Cardiac muscle cell (in vitro differentiated cells and primary cell): ENCODE data around the gene LSM2. TPM values are rescaled to one million over a fixed set of nuclear protein-coding genes. Genes with fewer than 3 reads are reported as not detected.
"Not testable (repeated sequence)": the region's sequence is repeated elsewhere in the genome, so short reads cannot be mapped to it uniquely, and the experiment has no call there.

Experiments
- DNase-seq, 2 donors: peaks; one replicate each; pipeline versions ENCODE4 v3.0.0 to v3.0.0-alpha.2; 2010 to 2017; ENCODE audit warnings: low read depth in 1 of 2, low spot score in 1 of 2
- H3K27ac ChIP-seq: fragments of 200-600 bp; sonication (generic); 2 replicates; pipeline ENCODE4 v1.5.1; 2016
- H3K27me3 ChIP-seq: fragments of 200-600 bp; sonication (generic); 2 replicates; pipeline ENCODE4 v1.6.0; 2016; ENCODE audit warnings: control low read depth
- H3K36me3 ChIP-seq: fragments of 200-600 bp; sonication (generic); 2 replicates; pipeline ENCODE4 v1.5.1; 2016; ENCODE audit warnings: control low read depth
- H3K4me1 ChIP-seq: fragments of 200-600 bp; sonication (generic); 2 replicates; pipeline ENCODE4 v1.8.1; 2017; ENCODE audit warnings: low read depth, mild to moderate bottlenecking, mixed run types
- H3K4me3 ChIP-seq: fragments of 200-600 bp; sonication (generic); 2 replicates; pipeline ENCODE4 v1.5.1; 2016; ENCODE audit warnings: mild to moderate bottlenecking
- H3K9me3 ChIP-seq: fragments of 200-600 bp; sonication (generic); 2 replicates; pipeline ENCODE4 v1.5.1; 2017; ENCODE audit warnings: low read depth, mild to moderate bottlenecking, control low read depth
- CTCF ChIP-seq: IDR thresholded peaks from 2 replicates; pipeline ENCODE4 v1.5.1; 2012; ENCODE audit warnings: low read depth, mild to moderate bottlenecking, low read length
- polyA plus RNA-seq: library from polyadenylated mRNA; unstranded; fragments of >200 nt; fragmentation: Nextera tagmentation; extraction: Ambion mirVana; gene quantifications from 2 replicates; pipeline ENCODE4 v1.2.1, GENCODE V29; 2016
- total RNA-seq: library from RNA; depleted of rRNA; stranded (reverse); fragments of >200 nt; gene quantifications from 2 replicates; pipeline ENCODE4 v1.2.3, GENCODE V29; 2016

LSM2 gene
- total RNA-seq, result 58.9 and 64.2 TPM in 2 replicates
- 76.8 and 88.6 TPM in 2 replicates for polyA plus RNA-seq

GRCh38 chr6:31806470-31807272, at the start of gene LSM2:
LSM2 (minus strand) TSS chr6:31806966; CDS start chr6:31806757, 209 bp downstream.
- peaks cover 9% of the 10 kb centered on the region for H3K4me1 ChIP-seq
- peak; percentile 10 for TF ChIP-seq CTCF

DNA sequence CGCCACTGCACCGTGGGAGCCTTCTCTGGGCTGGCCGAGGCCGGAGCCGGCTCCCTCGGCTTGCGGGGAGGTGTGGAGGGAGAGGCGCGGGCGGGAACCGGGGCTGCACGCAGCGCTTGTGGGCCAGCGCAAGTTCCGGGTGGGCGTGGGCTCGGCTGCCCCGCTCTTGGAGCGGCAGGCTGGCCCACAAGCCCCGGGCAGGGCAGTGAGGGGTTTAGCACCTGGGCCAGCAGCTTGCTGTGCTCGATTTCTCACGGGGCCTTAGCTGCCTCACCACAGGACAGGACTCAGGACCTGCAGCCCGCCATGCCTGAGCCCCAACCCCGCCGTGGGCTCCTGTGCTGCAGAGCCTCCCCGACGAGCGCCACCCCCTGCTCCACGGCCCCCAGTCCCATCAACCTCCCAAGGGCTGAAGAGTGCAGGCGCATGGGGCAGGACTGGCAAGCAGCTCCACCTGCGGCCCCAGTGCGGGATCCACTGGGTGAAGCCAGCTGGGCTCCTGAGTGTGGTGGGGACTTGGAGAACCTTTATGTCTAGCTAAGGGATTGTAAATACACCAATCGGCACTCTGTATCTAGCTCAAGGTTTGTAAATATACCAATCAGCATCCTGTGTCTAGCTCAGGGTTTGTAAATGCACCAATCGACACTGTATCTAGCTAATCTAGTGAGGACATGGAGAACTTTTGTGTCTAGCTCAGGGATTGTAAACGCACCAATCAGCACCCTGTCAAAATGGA, 45.4 kb upstream of the LSM2 start:
- H3K9me3 ChIP-seq, H3K27me3 ChIP-seq, H3K36me3 ChIP-seq, H3K27ac ChIP-seq, H3K4me3 ChIP-seq, H3K4me1 ChIP-seq, DNase-seq: not testable (repeated sequence)

More at GRCh38 chr6:31806470-31807272, at the start of gene LSM2:
- Histone ChIP-seq H3K4me3 (peak within 1 kb of the TSS; percentile 92), H3K36me3 (no peaks in the 10 kb centered on the region), H3K9me3 (no peaks in the 10 kb centered on the region), H3K27me3 (no peaks in the 10 kb centered on the region), H3K27ac (peak within 1 kb of the TSS; percentile 92)
- DNase-seq, result peak; percentile 98 to 99

GRCh38 chr6:31851485-31851832, 44.7 kb upstream of the LSM2 start:
- Histone ChIP-seq H3K36me3 (no peaks in the 10 kb centered on the region), H3K27ac (no peak overlapping the region), H3K9me3 (no peaks in the 10 kb centered on the region), H3K4me3 (no peak overlapping the region), H3K27me3 (no peaks in the 10 kb centered on the region), H3K4me1 (no peaks in the 10 kb centered on the region)
- no peak for DNase-seq
- TF ChIP-seq CTCF, result no peak

GRCh38 chr6:31850765-31851484, 44.2 kb upstream of the LSM2 start:
- TF ChIP-seq CTCF, result no peak
- no peaks in the 10 kb centered on the region for H3K27me3 ChIP-seq
- H3K27ac ChIP-seq, result no peak overlapping the region

GRCh38 chr6:31847276-31847978, 40.7 kb upstream of the LSM2 start:
- no peak for DNase-seq
- no peaks in the 10 kb centered on the region for H3K4me1 ChIP-seq
- no peak overlapping the region for H3K4me3 ChIP-seq
- no peaks in the 10 kb centered on the region for H3K27me3 ChIP-seq
- no peak for TF ChIP-seq CTCF
- H3K9me3 ChIP-seq, result no peaks in the 10 kb centered on the region
- no peaks in the 10 kb centered on the region for H3K36me3 ChIP-seq
- no peak overlapping the region for H3K27ac ChIP-seq

More at GRCh38 chr6:31850765-31851484, 44.2 kb upstream of the LSM2 start:
- no peak overlapping the region for H3K4me3 ChIP-seq
- DNase-seq, result no peak
- no peaks in the 10 kb centered on the region for H3K9me3 ChIP-seq
- H3K36me3 ChIP-seq, result no peaks in the 10 kb centered on the region
- no peaks in the 10 kb centered on the region for H3K4me1 ChIP-seq
